GM12801 (cell line): ENCODE measurements around the gene DHRS11.

Experiments
- TF ChIP-seq, protein P1 (sequence below): IDR thresholded peaks from one replicate; pipeline ENCODE4 v1.5.1; 2011; ENCODE audit warnings: control low read depth; ENCODE audit not compliant: insufficient read length; ENCODE audit errors: extremely low read depth

DHRS11 gene, protein sequence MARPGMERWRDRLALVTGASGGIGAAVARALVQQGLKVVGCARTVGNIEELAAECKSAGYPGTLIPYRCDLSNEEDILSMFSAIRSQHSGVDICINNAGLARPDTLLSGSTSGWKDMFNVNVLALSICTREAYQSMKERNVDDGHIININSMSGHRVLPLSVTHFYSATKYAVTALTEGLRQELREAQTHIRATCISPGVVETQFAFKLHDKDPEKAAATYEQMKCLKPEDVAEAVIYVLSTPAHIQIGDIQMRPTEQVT

DNA sequence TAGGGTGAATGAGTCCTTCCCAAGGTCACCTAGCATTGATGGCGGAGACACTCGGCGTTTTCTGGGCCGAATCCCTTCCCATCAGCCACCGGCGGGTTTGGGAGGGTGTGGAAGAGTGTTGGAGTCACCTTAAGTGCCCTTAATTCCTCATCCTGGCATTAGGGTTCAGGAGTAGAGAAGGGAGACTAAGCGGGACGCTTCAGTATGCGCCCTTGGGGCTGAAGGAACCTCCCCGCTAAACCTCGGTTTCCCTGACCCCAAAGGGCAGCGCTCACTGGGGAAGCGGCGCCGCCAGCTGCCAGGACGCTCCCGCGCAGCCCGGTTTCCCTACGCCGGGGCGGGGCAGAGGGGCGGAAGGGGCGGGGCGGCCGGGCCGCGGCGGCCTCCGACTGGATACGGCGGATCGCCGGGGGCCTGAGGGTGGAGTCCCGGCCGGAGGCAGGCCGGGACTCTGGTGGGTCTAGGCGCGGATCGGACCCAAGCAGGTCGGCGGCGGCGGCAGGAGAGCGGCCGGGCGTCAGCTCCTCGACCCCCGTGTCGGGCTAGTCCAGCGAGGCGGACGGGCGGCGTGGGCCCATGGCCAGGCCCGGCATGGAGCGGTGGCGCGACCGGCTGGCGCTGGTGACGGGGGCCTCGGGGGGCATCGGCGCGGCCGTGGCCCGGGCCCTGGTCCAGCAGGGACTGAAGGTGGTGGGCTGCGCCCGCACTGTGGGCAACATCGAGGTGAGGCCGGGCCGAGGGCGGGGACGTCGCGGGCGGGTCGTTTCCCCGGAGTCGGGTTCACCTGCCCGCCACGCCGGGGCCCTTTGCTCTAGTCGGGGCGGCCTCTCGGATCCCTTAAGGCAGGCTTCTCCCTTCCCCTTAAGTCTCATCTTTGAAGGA, at the start of gene DHRS11:
Gene DHRS11 (plus strand): TSS at position 446 of the 882 bp plus-strand sequence. CDS start 131 bp downstream, at position 577.
- TF ChIP-seq, protein P1, sequence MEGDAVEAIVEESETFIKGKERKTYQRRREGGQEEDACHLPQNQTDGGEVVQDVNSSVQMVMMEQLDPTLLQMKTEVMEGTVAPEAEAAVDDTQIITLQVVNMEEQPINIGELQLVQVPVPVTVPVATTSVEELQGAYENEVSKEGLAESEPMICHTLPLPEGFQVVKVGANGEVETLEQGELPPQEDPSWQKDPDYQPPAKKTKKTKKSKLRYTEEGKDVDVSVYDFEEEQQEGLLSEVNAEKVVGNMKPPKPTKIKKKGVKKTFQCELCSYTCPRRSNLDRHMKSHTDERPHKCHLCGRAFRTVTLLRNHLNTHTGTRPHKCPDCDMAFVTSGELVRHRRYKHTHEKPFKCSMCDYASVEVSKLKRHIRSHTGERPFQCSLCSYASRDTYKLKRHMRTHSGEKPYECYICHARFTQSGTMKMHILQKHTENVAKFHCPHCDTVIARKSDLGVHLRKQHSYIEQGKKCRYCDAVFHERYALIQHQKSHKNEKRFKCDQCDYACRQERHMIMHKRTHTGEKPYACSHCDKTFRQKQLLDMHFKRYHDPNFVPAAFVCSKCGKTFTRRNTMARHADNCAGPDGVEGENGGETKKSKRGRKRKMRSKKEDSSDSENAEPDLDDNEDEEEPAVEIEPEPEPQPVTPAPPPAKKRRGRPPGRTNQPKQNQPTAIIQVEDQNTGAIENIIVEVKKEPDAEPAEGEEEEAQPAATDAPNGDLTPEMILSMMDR, result no peak

DNA sequence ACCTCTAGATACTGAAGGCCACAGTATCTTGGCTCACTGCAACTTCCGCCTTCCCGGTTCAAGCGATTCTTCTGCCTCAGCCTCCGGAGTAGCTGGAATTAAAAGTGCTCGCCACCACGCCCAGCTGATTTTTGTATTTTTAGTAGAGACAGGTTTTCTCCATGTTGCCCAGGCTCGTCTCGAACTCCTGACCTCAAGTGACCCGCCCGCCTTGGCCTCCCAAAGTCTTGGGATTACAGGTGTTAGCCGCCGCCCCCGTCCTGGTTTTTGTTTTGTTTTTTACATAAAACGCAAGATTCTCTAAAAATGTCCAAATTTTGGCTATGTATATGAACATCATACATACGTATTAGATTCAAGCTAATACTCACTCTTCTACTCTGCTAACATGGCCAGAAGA, 48.9 kb upstream of the DHRS11 start:
- TF ChIP-seq, protein P1, result no peak

DNA sequence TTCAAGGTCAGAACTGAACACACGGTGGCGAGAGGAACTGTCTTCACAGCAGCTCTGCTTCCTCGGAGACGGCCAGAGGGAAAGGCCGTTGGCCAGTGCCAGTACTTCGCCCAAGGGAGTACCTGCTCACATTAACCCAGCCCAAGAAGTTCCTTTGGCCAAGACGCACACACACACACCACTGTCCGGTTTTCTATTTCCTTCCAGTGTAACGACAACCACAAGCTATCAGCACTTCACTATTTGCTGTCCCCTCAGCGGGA, 47.7 kb upstream of the DHRS11 start:
- TF ChIP-seq, protein P1, result no peak

DNA sequence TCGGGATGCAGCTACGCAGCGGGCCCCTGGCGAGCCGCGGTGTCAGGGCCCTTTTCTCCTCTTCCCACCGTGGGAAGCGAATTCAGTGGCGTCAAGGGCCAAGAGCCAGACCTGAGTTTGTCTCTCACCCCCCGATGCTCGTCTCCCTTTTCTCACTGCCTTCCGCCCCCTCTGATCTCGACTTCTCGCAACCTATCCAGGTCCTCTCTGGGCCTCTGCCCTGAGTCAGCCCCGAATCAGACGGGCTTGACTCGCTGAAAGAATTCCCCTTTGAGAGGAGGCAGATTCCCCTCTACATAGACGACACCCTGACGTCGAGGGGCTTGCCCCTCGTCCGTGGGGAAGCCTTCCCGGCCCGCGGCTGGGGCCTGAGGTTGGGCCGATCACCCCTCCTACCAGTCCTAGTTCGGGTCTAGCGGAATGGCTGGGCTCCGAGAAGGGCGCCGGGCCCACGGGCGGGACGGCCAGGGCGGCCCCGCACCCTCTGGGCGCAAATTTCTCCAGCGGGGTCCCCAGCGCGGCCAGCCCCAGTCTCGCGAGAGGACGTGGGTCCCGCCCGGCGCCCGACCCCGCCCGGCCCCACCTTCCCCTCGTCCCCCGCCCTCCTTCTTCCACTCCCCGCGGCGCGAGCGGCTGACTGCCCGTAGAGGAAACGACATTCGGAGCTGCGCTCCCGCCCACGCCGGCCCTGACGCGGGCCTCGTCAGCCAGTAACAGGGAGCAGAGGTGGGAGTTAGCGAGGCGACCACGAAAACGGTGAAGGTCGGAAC, 47.2 kb upstream of the DHRS11 start, which contains the start of gene GGNBP2:
Gene GGNBP2 (plus strand): TSS at position 613 of the 770 bp plus-strand sequence. CDS start 806 bp downstream, outside the sequence.
- TF ChIP-seq, protein P1, result no peak

DNA sequence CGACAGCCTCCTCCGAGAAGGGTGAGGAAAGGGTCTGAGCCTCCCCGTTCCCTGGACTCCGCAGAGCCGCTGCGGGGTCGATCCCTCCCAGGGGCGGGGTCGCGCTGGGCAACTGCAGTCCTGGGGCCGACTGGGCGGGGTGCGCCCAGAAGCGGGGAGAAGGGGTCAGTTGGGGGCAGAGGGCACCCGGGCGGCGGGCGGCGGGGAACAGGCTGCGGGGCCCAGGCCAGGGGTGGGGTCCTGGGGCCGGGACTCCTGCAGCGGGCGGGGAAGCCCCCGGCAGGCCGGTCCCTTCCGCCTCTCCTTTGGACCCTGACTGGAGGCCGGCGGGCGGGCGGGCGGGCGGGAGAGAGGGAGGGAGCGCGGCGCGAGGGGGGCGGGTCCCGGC, 46.6 kb upstream of the DHRS11 start:
- TF ChIP-seq, protein P1, result no peak

DNA sequence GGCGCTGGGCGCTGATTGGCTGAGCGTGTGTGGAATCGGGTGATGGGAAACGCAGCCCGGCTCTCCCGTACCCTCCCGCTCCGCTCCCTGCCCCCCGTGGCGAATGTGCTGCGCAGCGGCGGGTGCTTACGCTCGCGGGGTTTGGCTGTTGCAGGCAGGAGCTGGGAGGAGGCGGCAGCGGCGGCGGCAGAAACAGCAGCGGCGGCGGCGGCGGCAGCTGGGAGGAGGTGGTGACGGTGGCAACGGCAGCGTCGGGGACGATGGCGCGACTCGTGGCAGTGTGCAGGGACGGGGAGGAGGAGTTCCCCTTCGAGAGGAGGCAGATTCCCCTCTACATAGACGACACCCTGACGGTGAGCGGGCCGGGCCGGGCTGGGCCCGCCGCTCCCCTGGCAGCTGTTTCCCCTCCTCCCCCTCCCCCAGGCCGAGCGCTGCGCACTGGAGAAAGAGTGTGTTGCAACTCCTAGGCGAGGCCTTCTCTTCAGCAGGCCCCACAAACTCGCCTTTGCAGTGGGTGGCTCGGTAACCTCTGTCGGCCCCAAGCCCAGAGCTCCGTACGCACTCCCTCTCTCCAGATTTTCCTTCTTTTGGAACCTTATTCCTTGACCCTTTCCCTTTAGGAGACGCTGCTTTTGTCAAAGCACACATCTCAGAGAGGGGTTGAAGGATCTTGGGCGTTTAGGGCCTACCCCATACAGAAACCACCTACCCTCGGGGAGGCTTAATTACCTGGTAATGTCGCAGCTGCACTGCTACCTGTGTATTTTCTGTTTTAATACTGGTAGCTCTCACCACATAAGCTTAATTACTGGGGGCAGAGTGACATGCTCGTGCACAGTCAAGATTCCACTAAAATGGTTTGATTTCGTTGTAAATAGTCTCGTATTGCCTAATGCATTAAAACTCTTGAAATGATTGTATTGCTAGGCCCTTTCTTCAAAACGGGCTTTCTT, 45.9 kb upstream of the DHRS11 start:
- TF ChIP-seq, protein P1, result no peak
